Measurements from ENCODE around the gene SERTAD3. TPM values are rescaled to one million over a fixed set of nuclear protein-coding genes. Genes with fewer than 3 reads are reported as not detected.

The SERTAD3 gene
- total RNA-seq, 4 donors from 2014 or later: 15.6 to 23.4 (median 19.9) TPM

GRCh38 chr19:40400559-40400958 lies 43.6 kb downstream of the SERTAD3 start:
- WGBS, 2 donors: 47 to 54% methylated on average over 3 of the region's 3 CpGs
- peaks cover 0 to 50% (median 2%) of the 10 kb centered on the region in 4 donors for H3K4me1 ChIP-seq
- no peak for DNase-seq (ENCODE audit: low spot score in 2 of 2)

GRCh38 chr19:40398417-40399131 lies 45.6 kb downstream of the SERTAD3 start:
- H3K4me1 ChIP-seq: peaks cover 0 to 36% (median 2%) of the 10 kb centered on the region in 4 donors
- peak overlapping the region in 3 of 4 donors; percentile 6 to 27 (median 19) for H3K4me3 ChIP-seq
- peak overlapping the region in 1 of 4 donors; percentile 5 for H3K27ac ChIP-seq
- no peaks in the 10 kb centered on the region for H3K9me3 ChIP-seq
- no peaks in the 10 kb centered on the region for H3K27me3 ChIP-seq
- no peak for DNase-seq (ENCODE audit: low spot score in 2 of 2)
- TF ChIP-seq EP300 (IDR thresholded peaks at IDR 0.05): no peak
- TF ChIP-seq POLR2A (IDR thresholded peaks at IDR 0.05): no peak
- no peak for TF ChIP-seq CTCF (IDR thresholded peaks at IDR 0.05)
- H3K36me3 ChIP-seq: peaks cover 0 to 34% (median 0%) of the 10 kb centered on the region in 3 donors
- 47 to 48% methylated on average over 36 to 49 of the region's 49 CpGs for WGBS, 2 donors

More at GRCh38 chr19:40400559-40400958, 43.6 kb downstream of the SERTAD3 start:
- H3K27me3 ChIP-seq: no peaks in the 10 kb centered on the region
- H3K27ac ChIP-seq: no peak overlapping the region
- TF ChIP-seq EP300 (IDR thresholded peaks at IDR 0.05): no peak
- no peak for TF ChIP-seq POLR2A (IDR thresholded peaks at IDR 0.05)
- TF ChIP-seq CTCF (IDR thresholded peaks at IDR 0.05): no peak
- H3K4me3 ChIP-seq: no peak overlapping the region
- no peaks in the 10 kb centered on the region for H3K9me3 ChIP-seq
- H3K36me3 ChIP-seq: peaks cover 0 to 25% (median 0%) of the 10 kb centered on the region in 3 donors

- 88 to 90% methylated on average over 19 to 21 of the region's 22 CpGs for WGBS, 2 donors
- H3K36me3 ChIP-seq: peaks cover 0 to 34% (median 0%) of the 10 kb centered on the region in 3 donors
Observed at GRCh38 chr19:40397568-40397906, 46.6 kb downstream of the SERTAD3 start.

GRCh38 chr19:40396886-40397567 lies 47.1 kb downstream of the SERTAD3 start:
- no peak for DNase-seq (ENCODE audit: low spot score in 2 of 2)
- 85 to 94% methylated on average over 17 of the region's 20 CpGs for WGBS, 2 donors
- Histone ChIP-seq H3K36me3 (peaks cover 0 to 34% (median 0%) of the 10 kb centered on the region in 3 donors), H3K4me1 (peaks cover 0 to 25% (median 0%) of the 10 kb centered on the region in 4 donors), H3K27ac (no peak overlapping the region), H3K27me3 (no peaks in the 10 kb centered on the region), H3K9me3 (no peaks in the 10 kb centered on the region), H3K4me3 (no peak overlapping the region)
- no peak for TF ChIP-seq EP300 (IDR thresholded peaks at IDR 0.05)
- TF ChIP-seq POLR2A (IDR thresholded peaks at IDR 0.05): no peak
- TF ChIP-seq CTCF (IDR thresholded peaks at IDR 0.05): no peak

More at GRCh38 chr19:40397568-40397906, 46.6 kb downstream of the SERTAD3 start:
- no peak for DNase-seq (ENCODE audit: low spot score in 2 of 2)
- no peaks in the 10 kb centered on the region for H3K9me3 ChIP-seq
- H3K4me1 ChIP-seq: peaks cover 0 to 26% (median 0%) of the 10 kb centered on the region in 4 donors
- H3K4me3 ChIP-seq: no peak overlapping the region
- no peak overlapping the region for H3K27ac ChIP-seq
- TF ChIP-seq EP300 (IDR thresholded peaks at IDR 0.05) (no peak), POLR2A (IDR thresholded peaks at IDR 0.05) (no peak), CTCF (IDR thresholded peaks at IDR 0.05) (no peak)
- H3K27me3 ChIP-seq: no peaks in the 10 kb centered on the region

GRCh38 chr19:40395956-40396355 lies 48.2 kb downstream of the SERTAD3 start:
- no peak for TF ChIP-seq CTCF (IDR thresholded peaks at IDR 0.05)
- TF ChIP-seq POLR2A (IDR thresholded peaks at IDR 0.05): no peak
- no peak for TF ChIP-seq EP300 (IDR thresholded peaks at IDR 0.05)
- Histone ChIP-seq H3K4me1 (peaks cover 0 to 23% (median 0%) of the 10 kb centered on the region in 4 donors), H3K9me3 (no peaks in the 10 kb centered on the region), H3K36me3 (peaks cover 0 to 34% (median 0%) of the 10 kb centered on the region in 3 donors), H3K27me3 (no peaks in the 10 kb centered on the region), H3K27ac (no peak overlapping the region), H3K4me3 (no peak overlapping the region)
- WGBS, 2 donors: 80 to 87% methylated on average over 10 to 14 of the region's 14 CpGs
- no peak for DNase-seq (ENCODE audit: low spot score in 2 of 2)
